Measurements from ENCODE around the gene ZNF287. TPM values are rescaled to one million over a fixed set of nuclear protein-coding genes. Genes with fewer than 3 reads are reported as not detected.
"Not testable (repeated sequence)": the region's sequence is repeated elsewhere in the genome, so short reads cannot be mapped to it uniquely, and the experiment has no call there.

The ZNF287 gene
- total RNA-seq, 4 donors from 2014 or later, result 4.3 to 11.7 (median 6.4) TPM

- no peak overlapping the region for H3K4me3 ChIP-seq
- 80% methylated on average over 4 of the region's 4 CpGs for WGBS
- H3K9me3 ChIP-seq, result no peaks in the 10 kb centered on the region
- peaks cover 4% of the 10 kb centered on the region for H3K4me1 ChIP-seq
- no peaks in the 10 kb centered on the region for H3K36me3 ChIP-seq
- H3K27ac ChIP-seq, result no peak overlapping the region
- H3K27me3 ChIP-seq, result peaks cover 11% of the 10 kb centered on the region
- TF ChIP-seq POLR2A (IDR thresholded peaks at IDR 0.05) (no peak), CTCF (IDR thresholded peaks at IDR 0.05) (no peak), POLR2AphosphoS5 (IDR thresholded peaks at IDR 0.05) (no peak), EP300 (IDR thresholded peaks at IDR 0.05) (no peak)
- no peak for DNase-seq (ENCODE audit: low spot score in 2 of 2)
Observed at GRCh38 chr17:16527298-16527697, 41.7 kb downstream of the ZNF287 start.

- H3K4me1 ChIP-seq, H3K4me3 ChIP-seq, H3K27me3 ChIP-seq, H3K36me3 ChIP-seq, H3K27ac ChIP-seq, H3K9me3 ChIP-seq: not testable (repeated sequence)
- DNase-seq (ENCODE audit: low spot score in 2 of 2), result peak in 1 of 2 donors; percentile 26
- WGBS, result 92% methylated on average over 6 of the region's 6 CpGs
Observed at GRCh38 chr17:16525556-16525955, 43.4 kb downstream of the ZNF287 start.

GRCh38 chr17:16521070-16521727, 47.8 kb downstream of the ZNF287 start:
- H3K4me1 ChIP-seq, result peaks cover 15% of the 10 kb centered on the region
- H3K27ac ChIP-seq, result no peak overlapping the region
- no peak overlapping the region for H3K4me3 ChIP-seq
- peaks cover 4% of the 10 kb centered on the region for H3K27me3 ChIP-seq
- H3K9me3 ChIP-seq, result no peaks in the 10 kb centered on the region
- H3K36me3 ChIP-seq, result no peaks in the 10 kb centered on the region
- 39% methylated on average over 7 of the region's 7 CpGs for WGBS
- TF ChIP-seq EP300 (IDR thresholded peaks at IDR 0.05) (no peak), CTCF (IDR thresholded peaks at IDR 0.05) (peak; percentile 74 to 79), POLR2A (IDR thresholded peaks at IDR 0.05) (no peak), POLR2AphosphoS5 (IDR thresholded peaks at IDR 0.05) (no peak)
- peak; percentile 78 to 84 for DNase-seq (ENCODE audit: low spot score in 2 of 2)

GRCh38 chr17:16519021-16519420, 50.0 kb downstream of the ZNF287 start:
- TF ChIP-seq CTCF (IDR thresholded peaks at IDR 0.05) (no peak), EP300 (IDR thresholded peaks at IDR 0.05) (no peak), POLR2A (IDR thresholded peaks at IDR 0.05) (no peak), POLR2AphosphoS5 (IDR thresholded peaks at IDR 0.05) (no peak)
- Histone ChIP-seq H3K27ac (no peak overlapping the region), H3K36me3 (no peaks in the 10 kb centered on the region), H3K9me3 (no peaks in the 10 kb centered on the region), H3K4me3 (no peak overlapping the region), H3K4me1 (peaks cover 13% of the 10 kb centered on the region), H3K27me3 (peaks cover 8% of the 10 kb centered on the region)
- DNase-seq (ENCODE audit: low spot score in 2 of 2), result no peak

- no peak for TF ChIP-seq CTCF (IDR thresholded peaks at IDR 0.05)
- TF ChIP-seq POLR2A (IDR thresholded peaks at IDR 0.05), result no peak
- no peak for TF ChIP-seq EP300 (IDR thresholded peaks at IDR 0.05)
- H3K9me3 ChIP-seq, result no peaks in the 10 kb centered on the region
- peak in 1 of 2 donors; percentile 13 for DNase-seq (ENCODE audit: low spot score in 2 of 2)
- peaks cover 13% of the 10 kb centered on the region for H3K4me1 ChIP-seq
- H3K36me3 ChIP-seq, result no peaks in the 10 kb centered on the region
- no peak overlapping the region for H3K27ac ChIP-seq
- peaks cover 8% of the 10 kb centered on the region for H3K27me3 ChIP-seq
- WGBS, result 90% methylated on average over 7 of the region's 7 CpGs
- no peak overlapping the region for H3K4me3 ChIP-seq
Observed at GRCh38 chr17:16517477-16517876, 51.5 kb downstream of the ZNF287 start.

- TF ChIP-seq EP300 (IDR thresholded peaks at IDR 0.05) (no peak), CTCF (IDR thresholded peaks at IDR 0.05) (no peak), POLR2A (IDR thresholded peaks at IDR 0.05) (no peak), POLR2AphosphoS5 (IDR thresholded peaks at IDR 0.05) (no peak)
- H3K27me3 ChIP-seq, result peaks cover 8% of the 10 kb centered on the region
- no peaks in the 10 kb centered on the region for H3K9me3 ChIP-seq
- peak in 1 of 2 donors; percentile 59 for DNase-seq (ENCODE audit: low spot score in 2 of 2)
- WGBS, result 13% methylated on average over 16 of the region's 16 CpGs
- no peaks in the 10 kb centered on the region for H3K36me3 ChIP-seq
- H3K27ac ChIP-seq, result no peak overlapping the region
- H3K4me1 ChIP-seq, result peaks cover 13% of the 10 kb centered on the region
- no peak overlapping the region for H3K4me3 ChIP-seq
Observed at GRCh38 chr17:16516594-16517051, 52.4 kb downstream of the ZNF287 start.
